ENCODE data around the gene USP7. TPM values are rescaled to one million over a fixed set of nuclear protein-coding genes. Genes with fewer than 3 reads are reported as not detected.
"Not testable (repeated sequence)": the region's sequence is repeated elsewhere in the genome, so short reads cannot be mapped to it uniquely, and the experiment has no call there.

The USP7 gene
- polyA plus RNA-seq, 3 donors, result 2.4 to 31.7 (median 4.1) TPM

DNA sequence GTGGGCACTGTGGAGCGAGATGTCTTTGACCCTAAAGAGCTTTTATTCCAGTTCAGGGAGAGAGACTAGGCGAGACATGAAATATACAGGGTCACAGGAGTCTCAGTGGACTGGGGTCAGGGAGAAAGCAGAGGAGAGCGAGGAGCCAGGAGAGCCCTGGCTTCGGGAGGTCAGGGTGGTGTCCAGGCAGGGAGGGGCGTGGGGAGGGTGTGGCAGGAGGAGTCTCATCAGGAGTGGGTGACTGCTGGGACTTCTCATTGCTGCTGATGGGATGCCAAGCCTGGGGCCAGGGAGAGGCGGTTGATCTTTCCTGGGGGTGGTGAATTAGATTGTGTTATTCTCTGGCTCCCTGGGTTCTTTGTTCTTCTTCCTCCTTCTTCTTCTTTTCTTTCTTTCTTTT is 22.4 kb upstream of the USP7 start:
- peaks cover 1% of the 10 kb centered on the region for H3K4me1 Mint-ChIP-seq

DNA sequence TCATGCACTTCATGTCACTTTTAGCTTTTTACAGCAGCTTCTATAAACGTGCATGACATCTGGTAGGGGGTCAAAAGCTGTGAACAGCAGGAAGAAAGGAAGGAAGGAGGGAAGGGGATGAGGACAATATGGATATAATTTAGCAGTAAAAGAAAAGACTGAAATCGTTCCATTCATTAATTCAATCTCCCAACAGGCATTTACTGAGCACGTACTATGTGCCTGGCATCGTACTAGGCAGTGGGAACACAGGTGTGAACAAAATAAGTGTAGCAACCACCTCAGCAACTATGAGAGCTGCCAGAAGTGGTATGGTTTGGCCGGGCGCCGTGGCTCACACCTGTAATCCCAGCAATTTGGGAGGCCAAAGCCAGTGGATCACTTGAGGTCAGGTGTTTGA is 19.1 kb upstream of the USP7 start:
- WGBS (ENCODE audit: insufficient coverage), result 100% methylated on average over 5 of the region's 7 CpGs
- intact Hi-C loops (cut with micrococcal nuclease), result no loop called here
- H2AFZ ChIP-seq (ENCODE audit: insufficient read depth, low read depth, low read length, poor library complexity, severe bottlenecking), result no peak overlapping the region
- no peaks in the 10 kb centered on the region for H3K4me1 ChIP-seq (ENCODE audit: control insufficient read depth in 1 of 2, insufficient read depth in 2 of 2, low read length in 2 of 2)
- no peaks in the 10 kb centered on the region for H3K36me3 Mint-ChIP-seq
- no peak overlapping the region for H3K4me2 ChIP-seq (replicated peaks; ENCODE audit: extremely low read depth, low read length, poor library complexity, severe bottlenecking)
- no peak overlapping the region for H3K9ac ChIP-seq (ENCODE audit: insufficient read depth, low read length, poor library complexity, severe bottlenecking)
- H3K9me3 ChIP-seq (replicated peaks in 1 of 2; ENCODE audit: control insufficient read depth in 1 of 2, insufficient read depth in 1 of 2, low read length in 2 of 2), result no peaks in the 10 kb centered on the region
- H4K20me1 ChIP-seq (ENCODE audit: insufficient read depth, low read length), result no peaks in the 10 kb centered on the region
- H3K27me3 Mint-ChIP-seq (ENCODE audit: low read depth in 3 of 3), result peaks cover 5 to 8% (median 6%) of the 10 kb centered on the region in 3 donors
- H3K79me2 ChIP-seq (ENCODE audit: insufficient read depth, low read length), result no peaks in the 10 kb centered on the region
- H3K27ac Mint-ChIP-seq, result peak overlapping the region in 1 of 7 donors; percentile 43
- H3K4me3 ChIP-seq (replicated peaks in 1 of 3; ENCODE audit: low read depth in 2 of 3, low read length in 3 of 3), result no peak overlapping the region
- no peaks in the 10 kb centered on the region for H3K4me1 Mint-ChIP-seq
- TF ChIP-seq, protein P1, sequence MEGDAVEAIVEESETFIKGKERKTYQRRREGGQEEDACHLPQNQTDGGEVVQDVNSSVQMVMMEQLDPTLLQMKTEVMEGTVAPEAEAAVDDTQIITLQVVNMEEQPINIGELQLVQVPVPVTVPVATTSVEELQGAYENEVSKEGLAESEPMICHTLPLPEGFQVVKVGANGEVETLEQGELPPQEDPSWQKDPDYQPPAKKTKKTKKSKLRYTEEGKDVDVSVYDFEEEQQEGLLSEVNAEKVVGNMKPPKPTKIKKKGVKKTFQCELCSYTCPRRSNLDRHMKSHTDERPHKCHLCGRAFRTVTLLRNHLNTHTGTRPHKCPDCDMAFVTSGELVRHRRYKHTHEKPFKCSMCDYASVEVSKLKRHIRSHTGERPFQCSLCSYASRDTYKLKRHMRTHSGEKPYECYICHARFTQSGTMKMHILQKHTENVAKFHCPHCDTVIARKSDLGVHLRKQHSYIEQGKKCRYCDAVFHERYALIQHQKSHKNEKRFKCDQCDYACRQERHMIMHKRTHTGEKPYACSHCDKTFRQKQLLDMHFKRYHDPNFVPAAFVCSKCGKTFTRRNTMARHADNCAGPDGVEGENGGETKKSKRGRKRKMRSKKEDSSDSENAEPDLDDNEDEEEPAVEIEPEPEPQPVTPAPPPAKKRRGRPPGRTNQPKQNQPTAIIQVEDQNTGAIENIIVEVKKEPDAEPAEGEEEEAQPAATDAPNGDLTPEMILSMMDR (IDR thresholded peaks at IDR 0.05), result no peak
- peaks cover 0 to 10% (median 3%) of the 10 kb centered on the region in 7 donors for H3K9me3 Mint-ChIP-seq
- H3K27ac ChIP-seq (ENCODE audit: low read depth in 1 of 2, low read length in 2 of 2), result no peak overlapping the region
- DNase-seq, result no peak
- H3K27me3 ChIP-seq (ENCODE audit: control insufficient read depth in 2 of 2, insufficient read depth in 2 of 2, low read length in 2 of 2), result no peaks in the 10 kb centered on the region
- no peaks in the 10 kb centered on the region for H3K36me3 ChIP-seq (replicated peaks in 1 of 2; ENCODE audit: control insufficient read depth in 1 of 2, insufficient read depth in 2 of 2, low read length in 2 of 2)
- H3K4me3 Mint-ChIP-seq, result no peak overlapping the region

More for the DNA sequence above, 22.4 kb upstream of the USP7 start:
- H3K36me3 Mint-ChIP-seq, result no peaks in the 10 kb centered on the region
- H3K9me3 Mint-ChIP-seq, result peaks cover 0 to 10% (median 3%) of the 10 kb centered on the region in 7 donors
- Histone ChIP-seq H3K4me3 (replicated peaks in 1 of 3; ENCODE audit: low read depth in 2 of 3, low read length in 3 of 3) (no peak overlapping the region), H3K9ac (ENCODE audit: insufficient read depth, low read length, poor library complexity, severe bottlenecking) (no peak overlapping the region), H3K79me2 (ENCODE audit: insufficient read depth, low read length) (no peaks in the 10 kb centered on the region), H3K4me1 (ENCODE audit: control insufficient read depth in 1 of 2, insufficient read depth in 2 of 2, low read length in 2 of 2) (no peaks in the 10 kb centered on the region), H4K20me1 (ENCODE audit: insufficient read depth, low read length) (no peaks in the 10 kb centered on the region), H3K27ac (ENCODE audit: low read depth in 1 of 2, low read length in 2 of 2) (no peak overlapping the region), H3K27me3 (ENCODE audit: control insufficient read depth in 2 of 2, insufficient read depth in 2 of 2, low read length in 2 of 2) (no peaks in the 10 kb centered on the region), H2AFZ (ENCODE audit: insufficient read depth, low read depth, low read length, poor library complexity, severe bottlenecking) (no peak overlapping the region), H3K36me3 (replicated peaks in 1 of 2; ENCODE audit: control insufficient read depth in 1 of 2, insufficient read depth in 2 of 2, low read length in 2 of 2) (no peaks in the 10 kb centered on the region), H3K4me2 (replicated peaks; ENCODE audit: extremely low read depth, low read length, poor library complexity, severe bottlenecking) (no peak overlapping the region), H3K9me3 (replicated peaks in 1 of 2; ENCODE audit: control insufficient read depth in 1 of 2, insufficient read depth in 1 of 2, low read length in 2 of 2) (no peaks in the 10 kb centered on the region)
- H3K27ac Mint-ChIP-seq, result no peak overlapping the region
- TF ChIP-seq, protein P1 (IDR thresholded peaks at IDR 0.05), result no peak
- no peak overlapping the region for H3K4me3 Mint-ChIP-seq
- WGBS (ENCODE audit: insufficient coverage), result 100% methylated on average over 4 of the region's 6 CpGs
- intact Hi-C loops (cut with micrococcal nuclease), result no loop called here
- H3K27me3 Mint-ChIP-seq (ENCODE audit: low read depth in 3 of 3), result peaks cover 5 to 12% (median 8%) of the 10 kb centered on the region in 3 donors
- DNase-seq, result no peak

DNA sequence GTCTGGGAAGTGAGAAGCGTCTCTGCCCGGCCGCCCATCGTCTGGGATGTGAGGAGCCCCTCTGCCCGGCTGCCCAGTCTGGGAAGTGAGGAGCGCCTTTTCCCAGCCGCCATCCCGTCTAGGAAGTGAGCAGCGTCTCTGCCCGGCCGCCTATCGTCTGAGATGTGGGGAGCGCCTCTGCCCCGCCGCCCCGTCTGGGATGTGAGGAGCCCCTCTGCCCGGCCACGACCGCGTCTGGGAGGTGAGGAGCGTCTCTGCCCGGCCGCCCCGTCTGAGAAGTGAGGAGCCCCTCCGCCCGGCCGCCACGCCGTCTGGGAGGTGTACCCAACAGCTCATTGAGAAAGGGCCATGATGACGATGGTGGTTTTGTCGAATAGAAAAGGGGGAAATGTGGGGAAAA is 18.2 kb upstream of the USP7 start:
- H3K4me3 Mint-ChIP-seq; H3K4me1 Mint-ChIP-seq; H3K36me3 Mint-ChIP-seq; DNase-seq; H3K27me3 ChIP-seq (ENCODE audit: control insufficient read depth in 2 of 2, insufficient read depth in 2 of 2, low read length in 2 of 2); H3K9me3 ChIP-seq (replicated peaks in 1 of 2; ENCODE audit: control insufficient read depth in 1 of 2, insufficient read depth in 1 of 2, low read length in 2 of 2); H3K4me1 ChIP-seq (ENCODE audit: control insufficient read depth in 1 of 2, insufficient read depth in 2 of 2, low read length in 2 of 2); H3K4me3 ChIP-seq (replicated peaks in 1 of 3; ENCODE audit: low read depth in 2 of 3, low read length in 3 of 3); H3K9me3 Mint-ChIP-seq; H3K27ac ChIP-seq (ENCODE audit: low read depth in 1 of 2, low read length in 2 of 2); H3K27me3 Mint-ChIP-seq (ENCODE audit: low read depth in 3 of 3); H3K36me3 ChIP-seq (replicated peaks in 1 of 2; ENCODE audit: control insufficient read depth in 1 of 2, insufficient read depth in 2 of 2, low read length in 2 of 2); H3K4me2 ChIP-seq (replicated peaks; ENCODE audit: extremely low read depth, low read length, poor library complexity, severe bottlenecking); H4K20me1 ChIP-seq (ENCODE audit: insufficient read depth, low read length); H3K79me2 ChIP-seq (ENCODE audit: insufficient read depth, low read length); intact Hi-C loops (cut with micrococcal nuclease); H3K9ac ChIP-seq (ENCODE audit: insufficient read depth, low read length, poor library complexity, severe bottlenecking); H3K27ac Mint-ChIP-seq; H2AFZ ChIP-seq (ENCODE audit: insufficient read depth, low read depth, low read length, poor library complexity, severe bottlenecking): not testable (repeated sequence)
- 95% methylated on average over 22 of the region's 31 CpGs for WGBS (ENCODE audit: insufficient coverage)
